H1 (cell line): Measurements from ENCODE around the gene ZNF524. TPM values are rescaled to one million over a fixed set of nuclear protein-coding genes. Genes with fewer than 3 reads are reported as not detected.

Source experiments
- CTCF ChIA-PET: fragments of 300-600 bp; sonication (Branson Sonifier 250); formaldehyde crosslinking; loops from one replicate; lab custom pipeline; 2021; ENCODE audit not compliant: partially characterized antibody; lab: Charles Lee
- POLR2A ChIA-PET: fragments of 300-600 bp; sonication (Branson Sonifier 250); formaldehyde crosslinking; loops from one replicate; lab custom pipeline; 2021; ENCODE audit warnings: inconsistent platforms; ENCODE audit not compliant: partially characterized antibody; lab: Charles Lee
- DNase-seq, 2 experiments: peaks; one replicate each; pipeline versions ENCODE4 v3.0.0 to v3.0.0-alpha.2; 2010 to 2022; ENCODE audit warnings: low spot score in 2 of 2, low read depth in 1 of 2, mixed read lengths in 1 of 2
- FAIRE-seq: peaks from 2 replicates; lab custom pipeline; 2011; peaks lifted over from hg19 to GRCh38; lab: Jason Lieb, UNC
- H2AFZ ChIP-seq: 2 replicates; pipeline ENCODE4 v1.8.1; 2012; ENCODE audit warnings: low read length, inconsistent platforms
- H2AK5ac ChIP-seq: 2 replicates; pipeline ENCODE4 v1.6.1; 2013; ENCODE audit warnings: low read depth, low read length
- H2BK120ac ChIP-seq: replicated peaks from 2 replicates; pipeline ENCODE3; 2013; ENCODE audit warnings: low read depth, low read length, inconsistent platforms
- H2BK12ac ChIP-seq: 2 replicates; pipeline ENCODE4 v1.6.1; 2013; ENCODE audit warnings: low read depth, low read length
- H2BK15ac ChIP-seq: 2 replicates; pipeline ENCODE4 v1.6.1; 2013; ENCODE audit warnings: low read length
- H2BK20ac ChIP-seq: 2 replicates; pipeline ENCODE4 v1.6.1; 2013; ENCODE audit warnings: low read length
- H2BK5ac ChIP-seq: 2 replicates; pipeline ENCODE4 v1.6.1; 2013; ENCODE audit warnings: low read depth, low read length
- H3K14ac ChIP-seq: 2 replicates; pipeline ENCODE4 v1.6.1; 2013; ENCODE audit warnings: inconsistent platforms; ENCODE audit not compliant: insufficient read length
- H3K18ac ChIP-seq: 2 replicates; pipeline ENCODE4 v1.6.1; 2013; ENCODE audit warnings: low read length; ENCODE audit errors: extremely low read depth
- H3K23ac ChIP-seq: 2 replicates; pipeline ENCODE4 v1.6.1; 2013; ENCODE audit warnings: inconsistent platforms; ENCODE audit not compliant: insufficient read length
- H3K23me2 ChIP-seq: 2 replicates; pipeline ENCODE4 v1.6.1; 2013; ENCODE audit warnings: low read depth, low read length
- H3K27ac ChIP-seq: 2 replicates; pipeline ENCODE4 v1.6.1; 2011; ENCODE audit warnings: low read depth, low read length, inconsistent platforms
- H3K27me3 ChIP-seq, 4 experiments: replicated peaks in 1 of 4; 1 replicate in 1 of 4; 2 replicates in 3 of 4; pipeline versions ENCODE4 v1.6.1 to v1.8.1; 2011 to 2013; ENCODE audit warnings: low read length in 3 of 4, mild to moderate bottlenecking in 3 of 4, inconsistent platforms in 2 of 4, mixed read lengths in 2 of 4, moderate library complexity in 1 of 4; ENCODE audit not compliant: control insufficient read depth in 3 of 4, insufficient read depth in 3 of 4; ENCODE audit errors: extremely low read depth in 1 of 4
- H3K36me3 ChIP-seq, 4 experiments: 2 replicates each; pipeline versions ENCODE4 v1.6.1 to v1.8.1; 2011 to 2013; ENCODE audit warnings: mild to moderate bottlenecking in 4 of 4, low read length in 3 of 4, moderate library complexity in 2 of 4, control low read depth in 1 of 4, inconsistent platforms in 1 of 4; ENCODE audit not compliant: insufficient read depth in 4 of 4, control insufficient read depth in 2 of 4
- H3K4ac ChIP-seq: replicated peaks from 2 replicates; pipeline ENCODE3; 2013; ENCODE audit warnings: low read length, low read depth, mixed read lengths, inconsistent platforms; ENCODE audit not compliant: insufficient read length
- H3K4me1 ChIP-seq, 4 experiments: replicated peaks in 1 of 4; 1 replicate in 1 of 4; 2 replicates in 3 of 4; pipeline versions ENCODE4 v1.6.1 to v1.8.1; 2011 to 2013; ENCODE audit warnings: low read length in 3 of 4, inconsistent platforms in 2 of 4, mixed read lengths in 1 of 4; ENCODE audit not compliant: insufficient read depth in 4 of 4, control insufficient read depth in 3 of 4
- H3K4me2 ChIP-seq, 2 experiments: 2 replicates each; pipeline versions ENCODE4 v1.6.1 to v1.8.1; 2011 to 2013; ENCODE audit warnings: low read depth in 2 of 2, low read length in 2 of 2, control low read depth in 1 of 2, inconsistent platforms in 1 of 2, mild to moderate bottlenecking in 1 of 2; ENCODE audit not compliant: insufficient read depth in 1 of 2
- H3K4me3 ChIP-seq, 4 experiments: fragments of 200-600, 300-600 bp in 1 of 4; sonication (generic), shearing (Covaris generic), sonication (Bioruptor Twin) in 1 of 4; 2 replicates each; pipeline versions ENCODE4 v1.5.1 to v1.8.1; 2011 to 2016; ENCODE audit warnings: low read length in 4 of 4, low read depth in 3 of 4, control low read depth in 2 of 4, inconsistent platforms in 2 of 4, mild to moderate bottlenecking in 2 of 4, mixed read lengths in 1 of 4, moderate library complexity in 1 of 4; ENCODE audit not compliant: insufficient read depth in 2 of 4; ENCODE audit errors: extremely low read depth in 1 of 4
- H3K56ac ChIP-seq: replicated peaks from 2 replicates; pipeline ENCODE3; 2013; ENCODE audit warnings: low read depth, mild to moderate bottlenecking, mixed read lengths, low read length, inconsistent platforms; ENCODE audit not compliant: insufficient read length
- H3K79me1 ChIP-seq: 2 replicates; pipeline ENCODE4 v1.6.1; 2013; ENCODE audit warnings: low read depth, low read length, control low read depth
- H3K79me2 ChIP-seq, 2 experiments: 2 replicates each; pipeline versions ENCODE4 v1.6.1 to v1.8.1; 2012 to 2013; ENCODE audit warnings: low read length in 2 of 2, mild to moderate bottlenecking in 2 of 2, inconsistent platforms in 1 of 2; ENCODE audit not compliant: insufficient read depth in 2 of 2, control insufficient read depth in 1 of 2
- H3K9ac ChIP-seq, 4 experiments: replicated peaks in 1 of 4; 1 replicate in 1 of 4; 2 replicates in 3 of 4; pipeline versions ENCODE4 v1.6.1 to v1.8.1; 2011 to 2013; ENCODE audit warnings: low read depth in 3 of 4, low read length in 3 of 4, control low read depth in 2 of 4, mild to moderate bottlenecking in 2 of 4, moderate library complexity in 2 of 4, inconsistent platforms in 1 of 4; ENCODE audit errors: extremely low read depth in 1 of 4
- H3K9me3 ChIP-seq, 2 experiments: 2 replicates each; pipeline versions ENCODE4 v1.6.1 to v1.8.1; 2012 to 2013; ENCODE audit warnings: mild to moderate bottlenecking in 2 of 2, moderate library complexity in 2 of 2, control low read depth in 1 of 2, inconsistent platforms in 1 of 2, low read depth in 1 of 2, low read length in 1 of 2, mixed read lengths in 1 of 2; ENCODE audit not compliant: insufficient read depth in 2 of 2
- H4K20me1 ChIP-seq, 2 experiments: replicated peaks in 1 of 2; 2 replicates each; pipeline versions ENCODE3 to v1.8.1; 2011 to 2013; ENCODE audit warnings: inconsistent platforms in 2 of 2, low read length in 2 of 2, mild to moderate bottlenecking in 1 of 2; ENCODE audit not compliant: insufficient read depth in 2 of 2, control insufficient read depth in 1 of 2
- H4K5ac ChIP-seq: 2 replicates; pipeline ENCODE4 v1.6.1; 2013; ENCODE audit warnings: low read length, low read depth, mixed read lengths, inconsistent platforms; ENCODE audit not compliant: insufficient read length
- H4K8ac ChIP-seq: 2 replicates; pipeline ENCODE4 v1.8.0; 2013; ENCODE audit warnings: mild to moderate bottlenecking, moderate library complexity, low read length, inconsistent platforms; ENCODE audit not compliant: insufficient read depth; ENCODE audit errors: extremely low read depth
- H4K91ac ChIP-seq: replicated peaks from 2 replicates; pipeline ENCODE3; 2013; ENCODE audit warnings: low read length, mixed read lengths, inconsistent platforms; ENCODE audit not compliant: insufficient read length
- CHD1 ChIP-seq: IDR thresholded peaks from 2 replicates; pipeline ENCODE4 v1.6.1; 2012; ENCODE audit warnings: low read depth, low read length, improper control_type of control experiment
- CREB1 ChIP-seq: IDR thresholded peaks from 2 replicates; pipeline ENCODE4 v1.6.1; 2012; ENCODE audit warnings: inconsistent platforms
- HDAC2 ChIP-seq, 2 experiments: fragments of 300-600 bp in 1 of 2; sonication (generic) in 1 of 2; IDR thresholded peaks; 2 replicates each; pipeline ENCODE4 v1.6.1; 2011 to 2012; ENCODE audit warnings: low read depth in 2 of 2, low read length in 2 of 2, mild to moderate bottlenecking in 2 of 2, moderate library complexity in 2 of 2, borderline replicate concordance in 1 of 2, inconsistent platforms in 1 of 2
- HDAC6 ChIP-seq: IDR thresholded peaks from one replicate; pipeline ENCODE4 v1.7.1; 2012; ENCODE audit warnings: low read depth, mild to moderate bottlenecking, inconsistent platforms, low read length, moderate library complexity
- KDM4A ChIP-seq: IDR thresholded peaks from one replicate; pipeline ENCODE4 v1.7.1; 2012; ENCODE audit warnings: low read depth, mild to moderate bottlenecking, moderate library complexity, low read length, inconsistent platforms; ENCODE audit not compliant: severe bottlenecking
- NRF1 ChIP-seq: IDR thresholded peaks from 2 replicates; pipeline ENCODE4 v1.6.1; 2011; ENCODE audit warnings: mild to moderate bottlenecking, low read depth, low read length, improper control_type of control experiment
- POLR2AphosphoS5 ChIP-seq: IDR thresholded peaks from 2 replicates; pipeline ENCODE4 v1.6.1; 2011; ENCODE audit warnings: low read depth, low read length
- RNF2 ChIP-seq: fragments of 200-900, 300-1000 bp; sonication (generic); IDR thresholded peaks from 2 replicates; pipeline ENCODE4 v1.7.1; 2016; ENCODE audit warnings: borderline replicate concordance, low read depth, mild to moderate bottlenecking, antibody characterized with exemption, low read length; ENCODE audit not compliant: poor library complexity, severe bottlenecking; ENCODE audit errors: missing control alignments
- TAF7 ChIP-seq: optimal IDR thresholded peaks from 2 replicates; pipeline ENCODE3; 2011; ENCODE audit warnings: low read depth, mild to moderate bottlenecking, inconsistent platforms, low read length, moderate library complexity, borderline replicate concordance
- TBP ChIP-seq: IDR thresholded peaks from 2 replicates; pipeline ENCODE4 v1.6.1; 2011; ENCODE audit warnings: low read depth, low read length, improper control_type of control experiment
- TCF12 ChIP-seq: IDR thresholded peaks from 2 replicates; pipeline ENCODE4 v1.6.1; 2011; ENCODE audit warnings: low read depth, mild to moderate bottlenecking, low read length
- WGBS, 2 experiments: shearing (Covaris generic) in 1 of 2; methylation state at CpG; one replicate each; pipeline versions ENCODE4 v1.1.6 to v1.1.7; 2013 to 2015; ENCODE audit warnings: low lambda C conversion rate in 2 of 2, mixed read lengths in 2 of 2, inconsistent platforms in 1 of 2, low coverage in 1 of 2, missing lambda C conversion rate in 1 of 2; ENCODE audit not compliant: insufficient replicate concordance in 2 of 2, insufficient coverage in 1 of 2, insufficient read length in 1 of 2; ENCODE audit errors: extremely low coverage in 1 of 2, missing lambda C conversion rate in 1 of 2; 5-methylcytosine and 5-hydroxymethylcytosine counted together
- polyA plus RNA-seq, 7 experiments: library from polyadenylated mRNA; depleted of rRNA in 3 of 7; stranded (reverse) in 5 of 7; unstranded in 2 of 7; fragments of >200 nt in 5 of 7; fragments of 200-250 nt in 2 of 7; gene quantifications; 1 replicate in 5 of 7; 2 replicates in 1 of 7; 4 replicates in 1 of 7; pipeline versions ENCODE4 v1.2.1 to v1.2.3, GENCODE V29; 2011 to 2013; ENCODE audit warnings: missing spikeins in 2 of 7, mixed read lengths in 2 of 7
- total RNA-seq: library from RNA; stranded (reverse); fragmentation: NEBNext Ultra II Directional; extraction: Animal tissue kit (Norgen Biotek cat#: 25700); gene quantifications from 2 replicates; pipeline ENCODE4 v1.2.1, GENCODE V29; 2021

The ZNF524 gene
- total and polyA plus RNA-seq, 2 of the 8 experiments (the other 6 are each of a cell fraction or from before 2014, with no cell fraction given), result 4.4 to 4.7 TPM

DNA sequence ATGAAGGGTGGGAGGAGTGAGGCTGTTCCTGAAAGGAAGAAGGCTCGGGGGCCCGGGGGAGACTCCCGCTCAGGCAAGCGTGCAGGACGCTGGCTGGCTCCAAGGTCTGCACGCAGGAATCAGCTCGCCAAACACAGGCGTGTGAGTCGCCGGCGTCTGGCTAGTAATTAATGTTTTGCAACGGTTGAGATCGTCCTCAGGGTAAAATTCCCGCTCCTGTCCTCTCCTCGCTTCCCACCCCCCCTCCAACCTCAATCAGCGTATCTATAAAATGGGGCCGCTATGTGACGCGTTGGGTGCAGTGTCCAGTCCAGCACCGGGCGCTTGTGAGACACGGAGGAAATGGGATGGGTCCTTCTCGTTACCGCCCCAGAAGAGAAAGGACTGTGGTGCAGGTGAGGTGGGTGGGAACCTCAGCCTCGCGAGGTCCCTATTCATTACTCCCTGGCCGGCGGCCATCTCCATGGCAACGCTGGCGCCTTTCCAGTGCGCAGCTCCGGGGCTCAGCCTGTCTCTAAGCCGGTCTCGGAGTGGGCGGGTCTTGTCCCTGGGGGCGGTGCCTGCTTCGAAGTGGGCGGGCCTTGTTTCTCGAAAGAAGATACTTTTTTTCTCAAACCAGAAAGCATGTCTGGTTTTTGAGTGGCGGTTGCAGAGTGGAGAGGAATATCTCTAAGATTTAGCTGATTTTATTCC lies 13.0 kb upstream of the ZNF524 start:
- Histone ChIP-seq H3K36me3 (no peaks in the 10 kb centered on the region), H4K20me1 (no peaks in the 10 kb centered on the region), H3K9ac (0 out of 7 replicates have a peak overlapping the region, but pooled peaks of 2 of the 4 experiments have one; percentile 8 to 20), H4K5ac (no peak overlapping the region), H2BK120ac (no peak overlapping the region), H2BK20ac (no peak overlapping the region), H3K9me3 (no peaks in the 10 kb centered on the region), H3K14ac (no peak overlapping the region), H3K23me2 (peaks cover 11% of the 10 kb centered on the region), H2AFZ (0 out of 2 replicates have a peak overlapping the region, but pooled peaks have one; percentile 59), H3K27me3 (no peaks in the 10 kb centered on the region; a peak in 1 of 7 replicates), H3K4me3 (peak overlapping the region; percentile 43 to 61 (median 50)), H3K79me2 (no peaks in the 10 kb centered on the region), H2AK5ac (no peak overlapping the region), H3K4ac (no peak overlapping the region), H3K18ac (peak overlapping the region; percentile 60), H4K91ac (no peak overlapping the region), H3K23ac (no peak overlapping the region), H2BK12ac (no peak overlapping the region), H2BK15ac (no peak overlapping the region), H3K56ac (no peak overlapping the region), H3K27ac (no peak overlapping the region), H2BK5ac (no peak overlapping the region), H4K8ac (no peak overlapping the region), H3K4me1 (peaks cover 0 to 8% (median 5%) of the 10 kb centered on the region in 4 experiments; a peak in 6 of 7 replicates), H3K79me1 (no peaks in the 10 kb centered on the region), H3K4me2 (peak overlapping the region; percentile 73 to 74)
- ChIA-PET POLR2A (interaction anchor here (1.4 to 5.5 kb wide), 5 partner anchors 11 to 52 kb away, joined by 3 to 42 read pairs (median 6); partner anchors contain the start of genes FIZ1 and ZNF524), CTCF (interaction anchor here (0.9 to 1.4 kb wide), 3 partner anchors 12 to 46 kb away, joined by 3 to 4 read pairs (median 3); partner anchors contain the start of genes FIZ1 and ZNF524)
- DNase-seq, result peak; percentile 84 to 99
- peak; percentile 92 for FAIRE-seq
- WGBS, 2 experiments, result 3% methylated on average over 40 of the region's 40 CpGs; no CpG with 5 or more reads in 1 of the 2 experiments
- no peak for TF ChIP-seq CHD1
- no peak for TF ChIP-seq RNF2
- no peak for TF ChIP-seq POLR2AphosphoS5
- TF ChIP-seq KDM4A, result peak; percentile 44
- TF ChIP-seq TCF12, result 0 out of 2 replicates have a peak, but pooled peaks have one; percentile 12
- no peak for TF ChIP-seq TAF7
- TF ChIP-seq HDAC2 (IDR thresholded peaks at IDR 0.05; ENCODE audit: borderline replicate concordance in 1 of 2, low read depth in 2 of 2, low read length in 2 of 2), result 0 out of 4 replicates have a peak, but pooled peaks of 1 of the 2 experiments have one; percentile 59
- TF ChIP-seq NRF1, result peak; percentile 52
- no peak for TF ChIP-seq HDAC6
- peak; percentile 55; the same call in 1 of the 2 replicates for TF ChIP-seq CREB1
- TF ChIP-seq TBP, result no peak
